Prostate gland (tissue), 2 donors: ENCODE data around the gene DLG2.

Source experiments
- POLR2A ChIP-seq: fragments of 450-650 bp; IDR thresholded peaks from one replicate; pipeline ENCODE4 v1.6.1; 2016; ENCODE audit warnings: antibody characterized with exemption, mild to moderate bottlenecking
- TF ChIP-seq, protein P1 (sequence below), 4 experiments: fragments of 200-600 bp in 2 of 4; fragments of 450-650 bp in 2 of 4; sonication (generic) in 2 of 4; IDR thresholded peaks; 1 replicate in 3 of 4; 2 replicates in 1 of 4; pipeline ENCODE4 v1.5.1; 2016 to 2019; ENCODE audit warnings: antibody characterized with exemption in 4 of 4, mild to moderate bottlenecking in 2 of 4, moderate library complexity in 2 of 4

GRCh38 chr11:83408946-83409345, 2218.2 kb downstream of the DLG2 start:
- TF ChIP-seq, protein P1, sequence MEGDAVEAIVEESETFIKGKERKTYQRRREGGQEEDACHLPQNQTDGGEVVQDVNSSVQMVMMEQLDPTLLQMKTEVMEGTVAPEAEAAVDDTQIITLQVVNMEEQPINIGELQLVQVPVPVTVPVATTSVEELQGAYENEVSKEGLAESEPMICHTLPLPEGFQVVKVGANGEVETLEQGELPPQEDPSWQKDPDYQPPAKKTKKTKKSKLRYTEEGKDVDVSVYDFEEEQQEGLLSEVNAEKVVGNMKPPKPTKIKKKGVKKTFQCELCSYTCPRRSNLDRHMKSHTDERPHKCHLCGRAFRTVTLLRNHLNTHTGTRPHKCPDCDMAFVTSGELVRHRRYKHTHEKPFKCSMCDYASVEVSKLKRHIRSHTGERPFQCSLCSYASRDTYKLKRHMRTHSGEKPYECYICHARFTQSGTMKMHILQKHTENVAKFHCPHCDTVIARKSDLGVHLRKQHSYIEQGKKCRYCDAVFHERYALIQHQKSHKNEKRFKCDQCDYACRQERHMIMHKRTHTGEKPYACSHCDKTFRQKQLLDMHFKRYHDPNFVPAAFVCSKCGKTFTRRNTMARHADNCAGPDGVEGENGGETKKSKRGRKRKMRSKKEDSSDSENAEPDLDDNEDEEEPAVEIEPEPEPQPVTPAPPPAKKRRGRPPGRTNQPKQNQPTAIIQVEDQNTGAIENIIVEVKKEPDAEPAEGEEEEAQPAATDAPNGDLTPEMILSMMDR (IDR thresholded peaks at IDR 0.05), result no peak
- TF ChIP-seq POLR2A, result no peak
